Cortex of kidney (tissue), 1 donor: ENCODE results near the gene PRKRA.
A peak's percentile ranks its signal among the peaks of the same experiment; 100 is the strongest.
"Not testable (repeated sequence)": the region's sequence is repeated elsewhere in the genome, so short reads cannot be mapped to it uniquely, and the experiment has no call there.

Experiments used
- DNase-seq: peaks from one replicate; lab custom pipeline; 2025; lab: John Stamatoyannopoulos, UW

The PRKRA gene

GRCh38 chr2:178450774-178451525 lies at the start of gene PRKRA, which contains the start of gene PJVK:
TSS of gene PRKRA (minus strand) at chr2:178451175. CDS start at chr2:178451030, 145 bp downstream.
TSS of gene PJVK (plus strand) at chr2:178451378. CDS start at chr2:178453410, 2,032 bp downstream.
- DNase-seq: peak; percentile 83

- DNase-seq: no peak
These were observed 48.7 kb upstream of the PRKRA start for GRCh38 chr2:178499640-178500039.

GRCh38 chr2:178498137-178498536 lies 47.2 kb upstream of the PRKRA start:
- DNase-seq: no peak

GRCh38 chr2:178496049-178496448 lies 45.1 kb upstream of the PRKRA start:
- DNase-seq: no peak

- no peak for DNase-seq
These were observed 40.6 kb upstream of the PRKRA start for GRCh38 chr2:178491612-178492011.

- no peak for DNase-seq
These were observed 34.4 kb upstream of the PRKRA start for GRCh38 chr2:178485356-178485755.

GRCh38 chr2:178484245-178485041 lies 33.5 kb upstream of the PRKRA start:
- no peak for DNase-seq

GRCh38 chr2:178482437-178482836 lies 31.5 kb upstream of the PRKRA start:
- DNase-seq: no peak

- peak; percentile 54 for DNase-seq
These were observed 29.5 kb upstream of the PRKRA start, which contains the start of gene PLEKHA3 for GRCh38 chr2:178480227-178481181. TSS of gene PLEKHA3 (plus strand) at chr2:178480457. CDS start at chr2:178480870, 413 bp downstream.

- DNase-seq: no peak
These were observed 28.8 kb upstream of the PRKRA start for GRCh38 chr2:178479758-178480226.

- DNase-seq: no peak
These were observed 28.3 kb upstream of the PRKRA start for GRCh38 chr2:178479275-178479616.

- DNase-seq: no peak
These were observed 27.7 kb upstream of the PRKRA start, which contains the start of gene FKBP7 for GRCh38 chr2:178478439-178479274. TSS of gene FKBP7 (minus strand) at chr2:178478600. CDS start at chr2:178478499, 101 bp downstream.

- DNase-seq: no peak
These were observed 27.1 kb upstream of the PRKRA start for GRCh38 chr2:178478130-178478438.

GRCh38 chr2:178477443-178478129 lies 26.6 kb upstream of the PRKRA start:
- DNase-seq: no peak

GRCh38 chr2:178476477-178476876 lies 25.5 kb upstream of the PRKRA start:
- DNase-seq: no peak

GRCh38 chr2:178474560-178474959 lies 23.6 kb upstream of the PRKRA start:
- DNase-seq: no peak

GRCh38 chr2:178473931-178474330 lies 23.0 kb upstream of the PRKRA start:
- DNase-seq: no peak

- no peak for DNase-seq
These were observed 22.4 kb upstream of the PRKRA start for GRCh38 chr2:178473373-178473772.

GRCh38 chr2:178471313-178471712 lies 20.3 kb upstream of the PRKRA start:
- not testable (repeated sequence) for DNase-seq

GRCh38 chr2:178469219-178469849 lies 18.4 kb upstream of the PRKRA start:
- no peak for DNase-seq
